Measurements from ENCODE around the gene SHKBP1. TPM values are rescaled to one million over a fixed set of nuclear protein-coding genes. Genes with fewer than 3 reads are reported as not detected.

The SHKBP1 gene
- total and polyA plus RNA-seq, 2 of the 13 experiments (the other 11 are each of a cell fraction or from before 2014, with no cell fraction given): 16.2 to 17.4 TPM

DNA sequence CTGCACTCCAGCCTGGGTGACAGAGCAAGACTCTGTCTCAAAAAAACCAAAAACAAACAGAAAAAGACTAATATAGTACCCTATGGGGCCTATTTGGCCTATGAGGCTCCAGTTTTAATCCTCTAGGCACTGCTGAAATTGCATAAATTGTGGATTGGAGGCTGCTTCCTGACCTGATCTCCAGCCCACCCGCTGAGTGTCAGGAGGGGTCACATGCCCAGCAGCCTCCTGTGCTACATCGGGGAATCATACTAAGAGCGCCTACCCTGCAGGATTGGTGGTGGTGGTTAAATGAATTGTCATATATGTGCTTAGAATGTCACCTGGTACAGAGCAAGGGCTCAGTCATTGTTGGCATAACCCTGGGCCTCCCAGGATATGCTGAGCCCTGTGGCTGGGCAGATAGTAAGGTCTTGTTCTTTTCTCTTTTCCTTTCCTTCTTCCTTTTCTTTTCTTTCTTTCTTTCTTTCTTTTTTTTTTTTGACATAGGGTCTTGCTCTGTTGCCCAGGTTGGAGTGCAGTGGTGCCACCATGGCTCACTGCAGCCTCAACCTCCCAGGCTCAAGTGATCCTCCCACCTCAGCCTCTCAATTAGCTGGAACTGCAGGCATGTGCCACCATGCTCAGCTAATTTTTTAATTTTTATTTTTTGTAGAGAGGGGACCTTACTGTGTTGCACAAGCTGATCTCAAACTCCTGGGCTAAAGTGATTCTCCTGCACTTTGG, 55.8 kb downstream of the SHKBP1 start:
- in situ Hi-C loops (cut with HindIII; ENCODE audit: extremely low pct_ligation_motif_present, low pct_unique_long_range_greater_than_20kb): no loop called here
- BruUV-seq (replicated peaks): no TSS peak
- Histone ChIP-seq H3K9ac (ENCODE audit: insufficient read depth, low read depth, low read length) (no peak overlapping the region), H3K79me2 (ENCODE audit: insufficient read depth, low read length) (no peaks in the 10 kb centered on the region), H4K20me1 (ENCODE audit: insufficient read depth, low read length) (no peaks in the 10 kb centered on the region), H3K4me3 (replicated peaks in 1 of 3; ENCODE audit: insufficient read depth in 1 of 3, low read depth in 2 of 3, low read length in 3 of 3) (no peak overlapping the region), H3K4me2 (ENCODE audit: low read depth, low read length) (no peak overlapping the region), H3K4me1 (ENCODE audit: insufficient read depth, low read length) (no peaks in the 10 kb centered on the region), H3K9me3 (ENCODE audit: low read length) (no peaks in the 10 kb centered on the region), H3K27ac (ENCODE audit: extremely low read length, insufficient read depth, low read length) (no peak overlapping the region), H3K36me3 (replicated peaks in 1 of 2; ENCODE audit: control insufficient read depth in 1 of 2, insufficient read depth in 2 of 2, low read length in 2 of 2) (no peaks in the 10 kb centered on the region), H3K27me3 (ENCODE audit: control insufficient read depth in 1 of 2, insufficient read depth in 2 of 2, low read length in 2 of 2) (peaks cover 1 to 14% of the 10 kb centered on the region in 2 experiments; a peak in 3 of 5 replicates), H2AFZ (ENCODE audit: low read length) (no peak overlapping the region)
- FAIRE-seq (no peak), DNase-seq (ENCODE audit: low spot score) (no peak), ATAC-seq (no peak)
- intact Hi-C loops (cut with micrococcal nuclease; ENCODE audit: unreplicated experiment): loop anchor here (10.0 kb wide), 1 partner anchor 88 kb away; no protein-coding TSS in a partner anchor
- TF ChIP-seq PAX8 (CRISPR knock-in tag; IDR thresholded peaks at IDR 0.05; ENCODE audit: borderline replicate concordance) (no peak), ZBTB4 (CRISPR knock-in tag; IDR thresholded peaks at IDR 0.05; ENCODE audit: borderline replicate concordance) (no peak), SMAD9 (CRISPR knock-in tag; IDR thresholded peaks at IDR 0.05) (no peak), STAG1 (CRISPR knock-in tag; IDR thresholded peaks at IDR 0.05) (no peak), KDM2A (CRISPR knock-in tag; IDR thresholded peaks at IDR 0.05; ENCODE audit: borderline replicate concordance, low read depth) (no peak), SNRNP70 (IDR thresholded peaks at IDR 0.05; ENCODE audit: low read depth, low read length) (no peak), NFE2L1 (CRISPR knock-in tag; IDR thresholded peaks at IDR 0.05; ENCODE audit: borderline replicate concordance) (no peak), TRIM22 (IDR thresholded peaks at IDR 0.05) (no peak), ZFP36L1 (CRISPR knock-in tag; IDR thresholded peaks at IDR 0.05) (no peak), ZNF552 (CRISPR knock-in tag; IDR thresholded peaks at IDR 0.05; ENCODE audit: borderline replicate concordance) (no peak)
- TF ChIP-seq, protein P1, sequence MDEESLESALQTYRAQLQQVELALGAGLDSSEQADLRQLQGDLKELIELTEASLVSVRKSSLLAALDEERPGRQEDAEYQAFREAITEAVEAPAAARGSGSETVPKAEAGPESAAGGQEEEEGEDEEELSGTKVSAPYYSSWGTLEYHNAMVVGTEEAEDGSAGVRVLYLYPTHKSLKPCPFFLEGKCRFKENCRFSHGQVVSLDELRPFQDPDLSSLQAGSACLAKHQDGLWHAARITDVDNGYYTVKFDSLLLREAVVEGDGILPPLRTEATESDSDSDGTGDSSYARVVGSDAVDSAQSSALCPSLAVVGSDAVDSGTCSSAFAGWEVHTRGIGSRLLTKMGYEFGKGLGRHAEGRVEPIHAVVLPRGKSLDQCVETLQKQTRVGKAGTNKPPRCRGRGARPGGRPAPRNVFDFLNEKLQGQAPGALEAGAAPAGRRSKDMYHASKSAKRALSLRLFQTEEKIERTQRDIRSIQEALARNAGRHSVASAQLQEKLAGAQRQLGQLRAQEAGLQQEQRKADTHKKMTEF (CRISPR knock-in tag; IDR thresholded peaks at IDR 0.05): no peak
- TF ChIP-seq, protein P2, sequence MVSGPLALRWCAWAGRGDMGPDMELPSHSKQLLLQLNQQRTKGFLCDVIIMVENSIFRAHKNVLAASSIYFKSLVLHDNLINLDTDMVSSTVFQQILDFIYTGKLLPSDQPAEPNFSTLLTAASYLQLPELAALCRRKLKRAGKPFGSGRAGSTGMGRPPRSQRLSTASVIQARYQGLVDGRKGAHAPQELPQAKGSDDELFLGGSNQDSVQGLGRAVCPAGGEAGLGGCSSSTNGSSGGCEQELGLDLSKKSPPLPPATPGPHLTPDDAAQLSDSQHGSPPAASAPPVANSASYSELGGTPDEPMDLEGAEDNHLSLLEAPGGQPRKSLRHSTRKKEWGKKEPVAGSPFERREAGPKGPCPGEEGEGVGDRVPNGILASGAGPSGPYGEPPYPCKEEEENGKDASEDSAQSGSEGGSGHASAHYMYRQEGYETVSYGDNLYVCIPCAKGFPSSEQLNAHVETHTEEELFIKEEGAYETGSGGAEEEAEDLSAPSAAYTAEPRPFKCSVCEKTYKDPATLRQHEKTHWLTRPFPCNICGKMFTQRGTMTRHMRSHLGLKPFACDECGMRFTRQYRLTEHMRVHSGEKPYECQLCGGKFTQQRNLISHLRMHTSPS (CRISPR knock-in tag; IDR thresholded peaks at IDR 0.05; ENCODE audit: low read depth): no peak
- CTCF ChIA-PET (ENCODE audit: low intra/inter-chr PET ratio, low total read pairs): interaction anchor here (0.6 kb wide), 1 partner anchor 23 kb away, joined by 3 read pairs; no protein-coding TSS in a partner anchor
- POLR2A ChIA-PET: no interaction called here
- WGBS (ENCODE audit: low lambda C conversion rate): no CpG with 5 or more reads among the region's 3 CpGs
